Body of pancreas (tissue), 4 donors: ENCODE results near the gene VPS41. TPM values are rescaled to one million over a fixed set of nuclear protein-coding genes. Genes with fewer than 3 reads are reported as not detected.

Source experiments
- ATAC-seq: fragments of 150-250 bp; one replicate; pipeline ENCODE4 v1.9.1; 2016
- DNase-seq, 4 donors: peaks; one replicate each; pipeline ENCODE4 v3.0.0-alpha.2; 2019
- H3K27ac ChIP-seq, 4 donors: fragments of 200-600 bp; sonication (generic); 1 replicate in 3 of 4; 2 replicates in 1 of 4; pipeline versions ENCODE4 v1.5.1 to v1.6.1; 2016 to 2019; ENCODE audit warnings: mild to moderate bottlenecking in 1 of 4, mixed read lengths in 1 of 4, moderate library complexity in 1 of 4
- H3K27me3 ChIP-seq, 2 donors: fragments of 200-600 bp; sonication (generic); one replicate each; pipeline ENCODE4 v1.6.0; 2016; ENCODE audit warnings: mild to moderate bottlenecking in 1 of 2
- H3K36me3 ChIP-seq, 2 donors: fragments of 200-600 bp; sonication (generic); replicated peaks in 1 of 2; 2 replicates each; pipeline ENCODE4 v1.5.1; 2016; ENCODE audit warnings: low read depth in 2 of 2; ENCODE audit not compliant: insufficient read depth in 1 of 2
- H3K4me1 ChIP-seq: fragments of 200-600 bp; sonication (generic); one replicate; pipeline ENCODE4 v1.6.0; 2016
- H3K4me3 ChIP-seq, 2 donors: fragments of 200-600 bp; sonication (generic); 1 replicate in 1 of 2; 2 replicates in 1 of 2; pipeline ENCODE4 v1.5.1; 2016 to 2019
- H3K9me3 ChIP-seq, 3 donors: fragments of 200-600 bp; sonication (generic); 1 replicate in 2 of 3; 2 replicates in 1 of 3; pipeline ENCODE4 v1.5.1; 2016
- CTCF ChIP-seq, 7 experiments: fragments of 450-650 bp in 4 of 7; fragments of 200-600 bp in 3 of 7; sonication (generic) in 3 of 7; IDR thresholded peaks; one replicate each; pipeline ENCODE4 v1.5.1; 2016 to 2019; ENCODE audit warnings: antibody characterized with exemption in 7 of 7
- POLR2A ChIP-seq, 3 donors: fragments of 450-650 bp; IDR thresholded peaks; one replicate each; pipeline ENCODE4 v1.6.1; 2016; ENCODE audit warnings: antibody characterized with exemption in 3 of 3, mild to moderate bottlenecking in 2 of 3
- WGBS, 2 donors: methylation state at CpG; one replicate each; pipeline ENCODE4 v1.1.5; 2017; 5-methylcytosine and 5-hydroxymethylcytosine counted together
- intact Hi-C: fragments of 100-400 bp; cut with DNase I; formaldehyde crosslinking; loops from one replicate; pipeline ENCODE4 v1.15.1; 2023
- total RNA-seq, 2 donors: library from RNA; depleted of rRNA; stranded (reverse); fragments of >200 nt; gene quantifications; one replicate each; pipeline ENCODE4 v1.1.0, GENCODE V29; 2016

The VPS41 gene
- total RNA-seq, 2 donors from 2014 or later = 18.1 to 53.2 TPM

- no peaks in the 10 kb centered on the region for H3K9me3 ChIP-seq
- intact Hi-C loops = no loop called here
- ATAC-seq = no peak
- WGBS, 2 donors = 70 to 79% methylated on average over 7 of the region's 7 CpGs
- no peak for TF ChIP-seq CTCF (IDR thresholded peaks at IDR 0.05)
- TF ChIP-seq POLR2A (IDR thresholded peaks at IDR 0.05) = no peak
- no peak overlapping the region for H3K27ac ChIP-seq
- H3K4me3 ChIP-seq = no peak overlapping the region
- no peaks in the 10 kb centered on the region for H3K36me3 ChIP-seq
- no peak for DNase-seq
- no peaks in the 10 kb centered on the region for H3K4me1 ChIP-seq
- no peaks in the 10 kb centered on the region for H3K27me3 ChIP-seq
Measured at GRCh38 chr7:38686888-38687287, 222.1 kb downstream of the VPS41 start.

GRCh38 chr7:38685851-38686250, 223.1 kb downstream of the VPS41 start:
- H3K4me1 ChIP-seq = no peaks in the 10 kb centered on the region
- intact Hi-C loops = no loop called here
- H3K4me3 ChIP-seq = no peak overlapping the region
- H3K27me3 ChIP-seq = no peaks in the 10 kb centered on the region
- 83 to 92% methylated on average over 21 of the region's 21 CpGs for WGBS, 2 donors
- no peaks in the 10 kb centered on the region for H3K36me3 ChIP-seq
- ATAC-seq (no peak), DNase-seq (no peak)
- no peaks in the 10 kb centered on the region for H3K9me3 ChIP-seq
- no peak for TF ChIP-seq POLR2A (IDR thresholded peaks at IDR 0.05)
- TF ChIP-seq CTCF (IDR thresholded peaks at IDR 0.05) = no peak
- H3K27ac ChIP-seq = no peak overlapping the region

- Histone ChIP-seq H3K4me1 (no peaks in the 10 kb centered on the region), H3K4me3 (no peak overlapping the region), H3K27me3 (no peaks in the 10 kb centered on the region), H3K36me3 (no peaks in the 10 kb centered on the region), H3K9me3 (no peaks in the 10 kb centered on the region), H3K27ac (no peak overlapping the region)
- no peak for DNase-seq
- TF ChIP-seq POLR2A (IDR thresholded peaks at IDR 0.05) (no peak), CTCF (IDR thresholded peaks at IDR 0.05) (no peak)
- ATAC-seq = no peak
- 62 to 79% methylated on average over 3 of the region's 3 CpGs for WGBS, 2 donors
- intact Hi-C loops = no loop called here
Measured at GRCh38 chr7:38682606-38683005, 226.4 kb downstream of the VPS41 start.

DNA sequence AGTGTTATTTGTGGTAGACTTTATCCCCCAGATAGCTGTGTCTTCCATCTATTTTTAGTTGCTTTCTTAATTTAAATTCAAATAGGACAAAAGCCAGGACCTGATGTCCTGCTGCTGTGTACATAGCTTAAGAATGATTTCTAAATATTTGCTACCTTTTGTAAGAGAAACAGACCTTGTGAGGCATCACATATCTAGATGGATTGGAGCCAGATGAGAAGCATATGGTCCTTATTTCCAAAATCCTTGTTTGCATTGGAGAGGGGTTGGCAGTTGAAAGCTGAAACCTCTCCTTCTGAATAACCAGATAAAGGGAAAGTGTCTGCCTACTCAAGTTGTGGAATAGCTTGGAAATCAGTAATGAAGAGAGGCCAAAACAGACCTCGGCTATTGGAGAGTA, 227.1 kb downstream of the VPS41 start:
- Histone ChIP-seq H3K36me3 (no peaks in the 10 kb centered on the region), H3K27ac (no peak overlapping the region), H3K27me3 (no peaks in the 10 kb centered on the region), H3K4me1 (no peaks in the 10 kb centered on the region), H3K4me3 (no peak overlapping the region), H3K9me3 (no peaks in the 10 kb centered on the region)
- 58% methylated on average over 1 of the region's 1 CpG for WGBS, 2 donors
- intact Hi-C loops = no loop called here
- no peak for DNase-seq
- TF ChIP-seq POLR2A (IDR thresholded peaks at IDR 0.05) (no peak), CTCF (IDR thresholded peaks at IDR 0.05) (no peak)
- ATAC-seq = peak; percentile 30

DNA sequence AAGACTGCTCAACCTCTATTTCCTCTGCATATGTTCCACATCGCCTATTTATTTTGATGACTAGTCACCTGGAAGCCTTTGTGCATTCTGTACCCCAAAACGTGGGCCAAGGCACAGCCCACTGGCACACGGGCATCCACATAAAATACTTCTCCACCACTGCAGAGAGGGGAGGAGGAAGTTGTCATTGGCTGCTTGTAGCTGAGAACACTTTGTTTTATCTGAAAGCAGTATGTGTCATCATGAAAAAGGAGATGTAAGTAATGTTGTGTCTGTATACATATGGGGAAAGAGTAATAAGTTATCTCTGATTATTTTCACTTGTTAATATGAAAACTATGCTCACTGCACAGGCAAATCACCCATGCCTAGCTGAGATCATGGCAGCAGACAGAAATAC, 229.6 kb downstream of the VPS41 start:
- no peak for ATAC-seq
- no peak overlapping the region for H3K4me3 ChIP-seq

More for the DNA sequence above, 229.6 kb downstream of the VPS41 start:
- H3K9me3 ChIP-seq = no peaks in the 10 kb centered on the region
- WGBS, 2 donors = 38 to 41% methylated on average over 3 of the region's 3 CpGs
- H3K27me3 ChIP-seq = no peaks in the 10 kb centered on the region
- no peak for TF ChIP-seq POLR2A (IDR thresholded peaks at IDR 0.05)
- TF ChIP-seq CTCF (IDR thresholded peaks at IDR 0.05) = no peak
- H3K4me1 ChIP-seq = no peaks in the 10 kb centered on the region
- no peaks in the 10 kb centered on the region for H3K36me3 ChIP-seq
- no peak for DNase-seq
- intact Hi-C loops = no loop called here
- no peak overlapping the region for H3K27ac ChIP-seq
